Measurements from ENCODE around the gene ANO10.

ANO10 gene

GRCh38 chr3:43409506-43409905 is 212.3 kb downstream of the ANO10 start:
- DNase-seq = no peak

DNA sequence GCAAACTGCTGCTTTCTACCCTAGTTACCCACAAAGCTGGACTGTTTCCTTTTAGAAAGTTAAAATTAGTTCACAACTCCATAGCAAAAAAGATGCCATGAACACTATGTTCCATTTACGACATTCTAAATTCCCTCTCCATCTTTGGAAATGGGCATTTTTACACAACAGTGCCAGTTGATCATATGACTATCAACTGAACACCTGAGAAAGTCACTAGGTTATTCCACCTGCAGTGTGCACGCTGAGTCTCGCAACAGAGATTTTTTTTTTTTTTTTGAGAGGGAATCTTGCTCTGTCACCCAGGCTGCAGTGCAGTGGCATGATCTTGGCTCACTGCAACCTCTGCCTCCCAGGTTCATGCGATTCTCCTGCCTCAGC is 215.2 kb downstream of the ANO10 start:
- DNase-seq = no peak

DNA sequence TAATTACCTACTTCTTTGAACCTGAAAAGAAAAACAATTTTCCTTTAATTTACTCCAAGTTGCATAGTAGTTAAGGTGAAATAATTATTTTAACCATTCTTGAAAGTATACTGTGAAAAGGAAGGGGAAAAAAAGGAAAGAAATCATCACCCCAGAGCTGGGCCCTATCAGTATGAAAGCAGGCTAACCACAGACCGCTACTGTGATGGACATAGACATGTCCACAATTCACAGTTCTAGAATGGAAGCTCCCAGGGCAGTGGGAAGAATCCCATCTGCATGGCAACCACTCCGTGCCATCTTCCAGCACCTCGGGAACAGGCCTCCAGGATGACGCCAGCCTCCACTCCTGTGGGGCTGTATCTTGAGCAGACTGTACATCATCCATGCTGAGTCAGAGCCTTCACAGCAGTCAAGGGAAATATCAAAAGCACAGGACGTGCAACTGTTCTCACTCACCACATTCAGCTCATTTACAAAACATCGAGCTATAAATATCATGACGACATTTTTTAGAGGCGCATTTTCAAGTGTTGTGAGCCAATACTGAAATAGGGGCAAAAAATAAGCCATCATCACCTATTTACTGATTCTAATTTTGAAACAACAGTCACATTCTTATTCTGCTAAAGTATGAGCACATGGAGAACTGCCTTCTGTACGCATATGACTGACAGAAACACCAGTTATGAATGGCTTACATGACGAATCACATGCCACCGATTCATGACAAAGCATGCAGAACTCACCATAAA is 215.7 kb downstream of the ANO10 start:
- no peak for DNase-seq

DNA sequence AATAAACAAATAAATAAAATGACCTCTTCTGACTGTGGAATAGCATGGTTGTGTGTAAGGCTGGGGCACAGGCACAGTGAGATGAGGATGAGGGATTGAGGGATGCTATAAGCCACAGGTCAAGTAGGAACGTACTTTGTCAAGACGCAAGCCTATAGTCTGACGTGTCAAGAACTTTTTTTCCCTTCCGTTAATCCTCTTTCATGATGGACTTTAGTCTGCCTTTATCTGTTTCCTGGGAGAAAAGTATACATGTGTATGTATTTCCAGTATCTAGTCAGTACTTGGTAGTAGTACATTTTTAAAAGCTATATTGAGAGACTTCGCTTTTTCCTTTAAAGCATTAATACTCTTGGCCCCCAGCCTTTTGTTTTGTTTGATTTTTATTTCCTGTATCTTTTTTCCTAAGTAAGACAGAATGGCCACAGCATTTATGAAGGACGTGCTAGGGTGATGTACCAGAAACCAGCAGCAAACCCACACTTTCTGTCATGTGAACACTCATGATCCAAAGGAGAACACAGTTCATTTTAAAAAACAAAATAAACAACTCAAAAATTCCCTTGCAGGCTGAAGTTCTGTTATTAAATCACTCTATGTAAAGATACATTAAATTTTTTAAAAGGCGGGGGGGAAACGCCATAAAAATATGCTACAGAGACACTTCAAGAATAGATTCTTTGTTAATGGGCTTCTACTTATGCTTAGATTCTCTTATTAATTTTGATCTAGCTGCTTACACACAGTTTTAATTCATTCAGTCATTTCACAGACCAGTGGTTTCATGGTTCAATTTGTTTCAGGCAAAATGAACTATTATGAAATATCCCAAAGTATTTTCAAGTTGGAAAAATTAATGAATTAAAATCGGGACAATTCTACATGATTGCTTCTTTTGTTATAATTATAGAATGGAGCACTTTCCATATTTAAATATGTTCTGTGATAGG is 220.8 kb downstream of the ANO10 start:
- no peak for DNase-seq

- no peak for DNase-seq
Measured at GRCh38 chr3:43400167-43400566, 221.6 kb downstream of the ANO10 start.

DNA sequence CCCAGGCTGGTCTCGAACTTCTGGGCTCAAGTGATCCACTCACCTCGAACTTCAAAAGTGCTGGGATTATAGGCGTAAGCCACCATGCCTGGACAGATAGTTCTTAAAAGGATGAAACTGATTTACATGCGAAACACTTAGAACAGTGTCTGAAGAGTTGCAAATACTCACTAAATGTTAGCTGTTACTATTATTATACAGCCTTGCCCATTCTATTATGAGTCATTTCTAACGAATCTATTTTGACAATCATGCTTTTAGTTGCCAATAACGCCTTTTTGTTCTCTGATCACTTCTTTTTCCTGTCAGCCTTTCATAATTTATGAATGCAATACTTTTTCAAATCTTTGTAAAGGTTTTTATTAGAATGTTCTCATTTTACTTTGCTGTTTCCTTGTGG is 222.8 kb downstream of the ANO10 start:
- DNase-seq = no peak

GRCh38 chr3:43394041-43394554 is 227.7 kb downstream of the ANO10 start:
- no peak for DNase-seq

GRCh38 chr3:43391621-43392020 is 230.2 kb downstream of the ANO10 start:
- no peak for DNase-seq

- no peak for DNase-seq
Measured at GRCh38 chr3:43390255-43390588, 231.6 kb downstream of the ANO10 start.

GRCh38 chr3:43389388-43390254 is 232.2 kb downstream of the ANO10 start:
- DNase-seq = no peak

DNA sequence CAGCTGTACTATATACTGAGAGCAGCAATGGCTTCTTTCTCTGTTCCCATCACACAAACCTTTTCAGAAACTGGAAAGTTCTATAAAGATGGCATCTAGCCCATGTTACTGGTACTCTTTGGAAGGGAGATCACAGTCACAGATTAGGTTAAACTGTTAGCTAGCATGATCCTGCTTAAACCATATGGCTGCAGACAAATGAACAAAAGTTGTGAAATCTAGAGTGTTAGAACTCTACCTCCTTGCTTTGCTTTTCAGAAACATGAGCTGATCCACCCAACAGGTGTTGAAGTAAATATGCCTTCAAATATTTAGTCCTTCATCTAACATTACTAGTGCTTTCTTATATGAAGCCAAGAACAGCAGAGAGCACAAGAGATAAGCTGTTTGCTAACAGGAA is 232.9 kb downstream of the ANO10 start:
- DNase-seq = no peak

GRCh38 chr3:43388175-43388574 is 233.6 kb downstream of the ANO10 start:
- DNase-seq = no peak

DNA sequence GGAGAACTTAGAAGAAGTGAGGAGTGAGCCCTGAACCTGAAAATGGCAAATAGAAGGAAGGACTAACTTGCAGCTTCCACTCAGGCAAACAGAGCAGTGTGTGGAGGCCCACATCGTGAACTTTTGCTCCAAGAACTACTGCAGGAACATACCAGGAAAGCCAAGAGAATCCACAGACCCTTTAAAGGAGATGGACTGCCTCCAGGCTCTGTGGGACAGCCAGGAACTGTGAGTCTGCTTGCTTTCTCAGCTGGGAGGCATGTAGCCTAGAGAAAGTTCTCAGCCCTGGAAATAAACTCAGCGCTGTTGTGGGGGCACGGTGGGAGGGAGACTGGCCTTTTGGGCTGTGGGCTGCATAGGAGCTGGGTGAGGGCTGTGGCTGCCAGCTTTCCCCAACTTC is 242.5 kb downstream of the ANO10 start:
- no peak for DNase-seq

DNA sequence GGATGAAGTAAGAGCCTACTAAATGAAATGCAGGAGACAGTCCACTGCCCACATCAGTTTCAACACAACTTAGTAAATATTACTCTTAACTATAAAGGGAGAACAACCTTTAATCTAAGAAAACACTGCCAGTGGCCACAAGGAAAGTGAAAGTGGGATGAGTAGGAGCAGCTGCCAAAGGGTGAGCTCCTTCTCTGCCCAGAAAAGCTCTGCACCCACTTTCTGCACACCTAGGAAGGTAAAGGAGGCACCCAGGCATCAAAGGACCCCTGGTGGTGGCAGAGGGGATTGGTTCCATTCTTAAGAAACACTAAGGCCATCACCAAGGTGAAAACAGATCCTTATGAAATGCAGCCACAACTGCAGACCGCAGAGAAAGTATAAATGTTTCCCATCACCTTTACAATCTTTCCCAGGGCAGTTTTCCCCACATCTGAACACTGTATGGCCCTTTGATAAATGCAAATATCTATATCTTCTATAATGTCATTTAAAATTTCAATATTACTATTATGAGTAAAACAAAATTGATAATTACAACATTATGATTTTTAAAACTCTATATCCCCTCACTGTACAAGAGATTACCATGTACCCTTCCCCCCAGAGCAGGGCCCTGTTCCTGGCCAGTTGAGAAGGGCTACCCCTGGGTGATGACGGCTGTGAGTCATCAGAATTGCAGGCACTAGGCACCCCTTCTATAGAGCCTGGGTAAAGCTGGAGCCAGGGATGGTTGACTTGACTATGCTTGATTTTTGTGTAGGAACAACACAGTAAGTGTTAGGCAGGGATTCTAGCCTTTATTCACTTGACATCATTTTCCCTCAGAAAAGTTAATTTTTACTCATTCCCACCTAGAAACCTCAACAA is 243.5 kb downstream of the ANO10 start:
- DNase-seq = no peak

DNA sequence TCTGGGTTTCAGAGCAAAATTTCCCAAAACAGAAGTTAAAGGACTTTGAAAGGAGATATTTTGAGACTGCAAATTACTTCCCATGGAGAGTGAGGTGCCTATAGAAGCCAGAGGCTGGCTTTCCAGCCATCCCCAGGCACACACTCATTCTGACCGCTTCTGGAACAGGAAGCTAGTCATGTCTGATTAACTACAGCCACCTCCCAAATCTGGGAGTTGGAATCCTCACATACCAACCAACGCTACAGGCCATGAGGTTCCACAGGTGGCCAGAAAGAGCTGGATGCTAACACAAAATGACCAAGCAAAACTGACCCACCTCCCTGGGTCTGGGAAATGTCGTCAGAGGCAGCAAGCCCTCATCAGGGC is 248.3 kb downstream of the ANO10 start:
- no peak for DNase-seq

DNA sequence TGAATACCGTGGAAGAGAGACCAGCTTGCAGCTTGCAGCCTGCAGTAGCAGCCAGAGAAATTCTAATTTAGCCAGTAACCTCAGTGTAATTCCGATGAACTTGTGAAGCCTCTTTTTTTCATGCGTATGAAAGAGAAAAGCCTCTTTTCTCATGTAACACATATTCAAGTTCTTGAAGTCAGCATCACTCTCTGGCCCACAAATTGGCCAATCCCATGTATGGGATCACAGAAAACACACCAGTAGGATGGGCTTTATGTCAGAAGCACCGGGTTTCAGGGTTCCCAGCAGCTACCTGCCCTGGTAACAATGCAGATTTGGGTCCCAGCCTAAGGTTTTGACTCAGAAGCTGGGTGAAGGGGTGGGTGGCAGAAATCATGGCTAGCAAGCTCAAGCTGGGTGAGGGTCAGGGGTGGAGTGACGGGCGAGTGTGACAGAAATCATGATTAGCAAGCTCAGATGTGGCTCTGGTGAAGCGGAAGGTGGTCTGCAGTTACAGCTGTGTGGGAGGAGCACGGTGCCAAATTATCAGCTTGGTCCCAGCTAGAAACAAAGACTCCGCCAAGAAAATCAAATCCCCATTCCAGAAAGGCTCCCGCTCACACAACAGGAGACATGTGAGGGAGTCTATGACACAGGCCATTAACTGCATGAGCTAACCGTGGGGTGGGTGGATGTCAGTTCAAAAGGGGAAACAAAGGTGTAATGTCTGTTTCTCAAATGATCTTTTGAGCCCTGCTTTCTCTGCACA is 248.8 kb downstream of the ANO10 start:
- no peak for DNase-seq

GRCh38 chr3:43372007-43372740 is 249.6 kb downstream of the ANO10 start:
- no peak for DNase-seq

GRCh38 chr3:43371494-43371893 is 250.3 kb downstream of the ANO10 start:
- no peak for DNase-seq

- no peak for DNase-seq
Measured at GRCh38 chr3:43370293-43370980, 251.4 kb downstream of the ANO10 start.

Data from SHP77 (cell line).